Gastrocnemius medialis (tissue), 4 donors: ENCODE measurements around the gene APP.
"Not testable (repeated sequence)": the region's sequence is repeated elsewhere in the genome, so short reads cannot be mapped to it uniquely, and the experiment has no call there.

Source experiments
- CTCF ChIP-seq, 5 experiments: fragments of 450-650 bp in 3 of 5; fragments of 200-600 bp in 2 of 5; sonication (generic) in 2 of 5; IDR thresholded peaks in 4 of 5; conservative IDR thresholded peaks in 1 of 5; 1 replicate in 4 of 5; 2 replicates in 1 of 5; pipeline ENCODE4 v1.5.1; 2016 to 2019; ENCODE audit warnings: antibody characterized with exemption in 5 of 5, mild to moderate bottlenecking in 3 of 5, moderate library complexity in 3 of 5
- POLR2A ChIP-seq, 2 donors: fragments of 450-650 bp; IDR thresholded peaks; one replicate each; pipeline ENCODE4 v1.6.1; 2017; ENCODE audit warnings: antibody characterized with exemption in 2 of 2, mild to moderate bottlenecking in 2 of 2, moderate library complexity in 2 of 2

DNA sequence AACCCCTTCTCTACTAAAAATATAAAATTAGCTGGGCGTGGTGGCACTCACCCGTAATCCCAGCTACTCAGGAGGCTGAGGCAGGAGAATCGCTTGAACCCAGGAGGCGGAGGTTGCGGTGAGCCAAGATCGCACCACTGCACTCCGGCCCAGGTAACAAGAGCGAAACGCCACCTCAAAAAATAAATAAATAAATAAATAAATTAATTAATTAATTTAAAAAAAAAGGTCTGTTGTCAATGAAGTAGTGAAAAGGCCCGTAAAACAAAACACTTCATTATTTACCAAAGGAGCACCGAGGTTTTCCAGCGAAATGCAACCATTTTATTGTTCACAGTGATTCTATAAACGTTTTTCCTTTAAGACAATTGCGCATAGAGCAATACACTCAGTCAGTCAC lies 39.5 kb downstream of the APP start:
- not testable (repeated sequence) for TF ChIP-seq CTCF (IDR thresholded peaks at IDR 0.05 in 4 of 5, conservative IDR thresholded peaks at IDR 0.05 in 1 of 5); POLR2A (IDR thresholded peaks at IDR 0.05)
